H1 (cell line): ENCODE results near the gene LPP. TPM values are rescaled to one million over a fixed set of nuclear protein-coding genes. Genes with fewer than 3 reads are reported as not detected.

ENCODE experiments used
- CTCF ChIA-PET: fragments of 300-600 bp; sonication (Branson Sonifier 250); formaldehyde crosslinking; loops from one replicate; lab custom pipeline; 2021; ENCODE audit not compliant: partially characterized antibody; lab: Charles Lee
- POLR2A ChIA-PET: fragments of 300-600 bp; sonication (Branson Sonifier 250); formaldehyde crosslinking; loops from one replicate; lab custom pipeline; 2021; ENCODE audit warnings: inconsistent platforms; ENCODE audit not compliant: partially characterized antibody; lab: Charles Lee
- DNase-seq, 2 experiments: peaks; one replicate each; pipeline versions ENCODE4 v3.0.0 to v3.0.0-alpha.2; 2010 to 2022; ENCODE audit warnings: low spot score in 2 of 2, low read depth in 1 of 2, mixed read lengths in 1 of 2
- FAIRE-seq: peaks from 2 replicates; lab custom pipeline; 2011; peaks lifted over from hg19 to GRCh38; lab: Jason Lieb, UNC
- H2AFZ ChIP-seq: 2 replicates; pipeline ENCODE4 v1.8.1; 2012; ENCODE audit warnings: low read length, inconsistent platforms
- H2AK5ac ChIP-seq: 2 replicates; pipeline ENCODE4 v1.6.1; 2013; ENCODE audit warnings: low read depth, low read length
- H2BK120ac ChIP-seq: replicated peaks from 2 replicates; pipeline ENCODE3; 2013; ENCODE audit warnings: low read depth, low read length, inconsistent platforms
- H2BK12ac ChIP-seq: 2 replicates; pipeline ENCODE4 v1.6.1; 2013; ENCODE audit warnings: low read depth, low read length
- H2BK15ac ChIP-seq: 2 replicates; pipeline ENCODE4 v1.6.1; 2013; ENCODE audit warnings: low read length
- H2BK20ac ChIP-seq: 2 replicates; pipeline ENCODE4 v1.6.1; 2013; ENCODE audit warnings: low read length
- H2BK5ac ChIP-seq: 2 replicates; pipeline ENCODE4 v1.6.1; 2013; ENCODE audit warnings: low read depth, low read length
- H3K14ac ChIP-seq: 2 replicates; pipeline ENCODE4 v1.6.1; 2013; ENCODE audit warnings: inconsistent platforms; ENCODE audit not compliant: insufficient read length
- H3K18ac ChIP-seq: 2 replicates; pipeline ENCODE4 v1.6.1; 2013; ENCODE audit warnings: low read length; ENCODE audit errors: extremely low read depth
- H3K23ac ChIP-seq: 2 replicates; pipeline ENCODE4 v1.6.1; 2013; ENCODE audit warnings: inconsistent platforms; ENCODE audit not compliant: insufficient read length
- H3K23me2 ChIP-seq: 2 replicates; pipeline ENCODE4 v1.6.1; 2013; ENCODE audit warnings: low read depth, low read length
- H3K27ac ChIP-seq: 2 replicates; pipeline ENCODE4 v1.6.1; 2011; ENCODE audit warnings: low read depth, low read length, inconsistent platforms
- H3K27me3 ChIP-seq, 4 experiments: replicated peaks in 1 of 4; 1 replicate in 1 of 4; 2 replicates in 3 of 4; pipeline versions ENCODE4 v1.6.1 to v1.8.1; 2011 to 2013; ENCODE audit warnings: low read length in 3 of 4, mild to moderate bottlenecking in 3 of 4, inconsistent platforms in 2 of 4, mixed read lengths in 2 of 4, moderate library complexity in 1 of 4; ENCODE audit not compliant: control insufficient read depth in 3 of 4, insufficient read depth in 3 of 4; ENCODE audit errors: extremely low read depth in 1 of 4
- H3K36me3 ChIP-seq, 4 experiments: 2 replicates each; pipeline versions ENCODE4 v1.6.1 to v1.8.1; 2011 to 2013; ENCODE audit warnings: mild to moderate bottlenecking in 4 of 4, low read length in 3 of 4, moderate library complexity in 2 of 4, control low read depth in 1 of 4, inconsistent platforms in 1 of 4; ENCODE audit not compliant: insufficient read depth in 4 of 4, control insufficient read depth in 2 of 4
- H3K4ac ChIP-seq: replicated peaks from 2 replicates; pipeline ENCODE3; 2013; ENCODE audit warnings: low read length, low read depth, mixed read lengths, inconsistent platforms; ENCODE audit not compliant: insufficient read length
- H3K4me1 ChIP-seq, 4 experiments: replicated peaks in 1 of 4; 1 replicate in 1 of 4; 2 replicates in 3 of 4; pipeline versions ENCODE4 v1.6.1 to v1.8.1; 2011 to 2013; ENCODE audit warnings: low read length in 3 of 4, inconsistent platforms in 2 of 4, mixed read lengths in 1 of 4; ENCODE audit not compliant: insufficient read depth in 4 of 4, control insufficient read depth in 3 of 4
- H3K4me2 ChIP-seq, 2 experiments: 2 replicates each; pipeline versions ENCODE4 v1.6.1 to v1.8.1; 2011 to 2013; ENCODE audit warnings: low read depth in 2 of 2, low read length in 2 of 2, control low read depth in 1 of 2, inconsistent platforms in 1 of 2, mild to moderate bottlenecking in 1 of 2; ENCODE audit not compliant: insufficient read depth in 1 of 2
- H3K4me3 ChIP-seq, 4 experiments: fragments of 200-600, 300-600 bp in 1 of 4; sonication (generic), shearing (Covaris generic), sonication (Bioruptor Twin) in 1 of 4; 2 replicates each; pipeline versions ENCODE4 v1.5.1 to v1.8.1; 2011 to 2016; ENCODE audit warnings: low read length in 4 of 4, low read depth in 3 of 4, control low read depth in 2 of 4, inconsistent platforms in 2 of 4, mild to moderate bottlenecking in 2 of 4, mixed read lengths in 1 of 4, moderate library complexity in 1 of 4; ENCODE audit not compliant: insufficient read depth in 2 of 4; ENCODE audit errors: extremely low read depth in 1 of 4
- H3K56ac ChIP-seq: replicated peaks from 2 replicates; pipeline ENCODE3; 2013; ENCODE audit warnings: low read depth, mild to moderate bottlenecking, mixed read lengths, low read length, inconsistent platforms; ENCODE audit not compliant: insufficient read length
- H3K79me1 ChIP-seq: 2 replicates; pipeline ENCODE4 v1.6.1; 2013; ENCODE audit warnings: low read depth, low read length, control low read depth
- H3K79me2 ChIP-seq, 2 experiments: 2 replicates each; pipeline versions ENCODE4 v1.6.1 to v1.8.1; 2012 to 2013; ENCODE audit warnings: low read length in 2 of 2, mild to moderate bottlenecking in 2 of 2, inconsistent platforms in 1 of 2; ENCODE audit not compliant: insufficient read depth in 2 of 2, control insufficient read depth in 1 of 2
- H3K9ac ChIP-seq, 4 experiments: replicated peaks in 1 of 4; 1 replicate in 1 of 4; 2 replicates in 3 of 4; pipeline versions ENCODE4 v1.6.1 to v1.8.1; 2011 to 2013; ENCODE audit warnings: low read depth in 3 of 4, low read length in 3 of 4, control low read depth in 2 of 4, mild to moderate bottlenecking in 2 of 4, moderate library complexity in 2 of 4, inconsistent platforms in 1 of 4; ENCODE audit errors: extremely low read depth in 1 of 4
- H3K9me3 ChIP-seq, 2 experiments: 2 replicates each; pipeline versions ENCODE4 v1.6.1 to v1.8.1; 2012 to 2013; ENCODE audit warnings: mild to moderate bottlenecking in 2 of 2, moderate library complexity in 2 of 2, control low read depth in 1 of 2, inconsistent platforms in 1 of 2, low read depth in 1 of 2, low read length in 1 of 2, mixed read lengths in 1 of 2; ENCODE audit not compliant: insufficient read depth in 2 of 2
- H4K20me1 ChIP-seq, 2 experiments: replicated peaks in 1 of 2; 2 replicates each; pipeline versions ENCODE3 to v1.8.1; 2011 to 2013; ENCODE audit warnings: inconsistent platforms in 2 of 2, low read length in 2 of 2, mild to moderate bottlenecking in 1 of 2; ENCODE audit not compliant: insufficient read depth in 2 of 2, control insufficient read depth in 1 of 2
- H4K5ac ChIP-seq: 2 replicates; pipeline ENCODE4 v1.6.1; 2013; ENCODE audit warnings: low read length, low read depth, mixed read lengths, inconsistent platforms; ENCODE audit not compliant: insufficient read length
- H4K8ac ChIP-seq: 2 replicates; pipeline ENCODE4 v1.8.0; 2013; ENCODE audit warnings: mild to moderate bottlenecking, moderate library complexity, low read length, inconsistent platforms; ENCODE audit not compliant: insufficient read depth; ENCODE audit errors: extremely low read depth
- H4K91ac ChIP-seq: replicated peaks from 2 replicates; pipeline ENCODE3; 2013; ENCODE audit warnings: low read length, mixed read lengths, inconsistent platforms; ENCODE audit not compliant: insufficient read length
- KDM4A ChIP-seq: IDR thresholded peaks from one replicate; pipeline ENCODE4 v1.7.1; 2012; ENCODE audit warnings: low read depth, mild to moderate bottlenecking, moderate library complexity, low read length, inconsistent platforms; ENCODE audit not compliant: severe bottlenecking
- RBBP5 ChIP-seq: IDR thresholded peaks from 2 replicates; pipeline ENCODE4 v1.7.1; 2012; ENCODE audit warnings: low read depth, mild to moderate bottlenecking, inconsistent platforms, low read length, moderate library complexity, borderline replicate concordance
- RFX5 ChIP-seq: IDR thresholded peaks from 2 replicates; pipeline ENCODE4 v1.6.1; 2011; ENCODE audit warnings: low read depth, low read length, improper control_type of control experiment, borderline replicate concordance
- RXRA ChIP-seq: IDR thresholded peaks from 2 replicates; pipeline ENCODE4 v1.6.1; 2011; ENCODE audit warnings: low read depth, mild to moderate bottlenecking, low read length, moderate library complexity; ENCODE audit not compliant: insufficient read depth
- SRF ChIP-seq: IDR thresholded peaks from 2 replicates; pipeline ENCODE4 v1.6.1; 2011; ENCODE audit warnings: mild to moderate bottlenecking, low read depth, low read length, moderate library complexity
- WGBS, 2 experiments: shearing (Covaris generic) in 1 of 2; methylation state at CpG; one replicate each; pipeline versions ENCODE4 v1.1.6 to v1.1.7; 2013 to 2015; ENCODE audit warnings: low lambda C conversion rate in 2 of 2, mixed read lengths in 2 of 2, inconsistent platforms in 1 of 2, low coverage in 1 of 2, missing lambda C conversion rate in 1 of 2; ENCODE audit not compliant: insufficient replicate concordance in 2 of 2, insufficient coverage in 1 of 2, insufficient read length in 1 of 2; ENCODE audit errors: extremely low coverage in 1 of 2, missing lambda C conversion rate in 1 of 2; 5-methylcytosine and 5-hydroxymethylcytosine counted together
- polyA plus RNA-seq, 7 experiments: library from polyadenylated mRNA; depleted of rRNA in 3 of 7; stranded (reverse) in 5 of 7; unstranded in 2 of 7; fragments of >200 nt in 5 of 7; fragments of 200-250 nt in 2 of 7; gene quantifications; 1 replicate in 5 of 7; 2 replicates in 1 of 7; 4 replicates in 1 of 7; pipeline versions ENCODE4 v1.2.1 to v1.2.3, GENCODE V29; 2011 to 2013; ENCODE audit warnings: missing spikeins in 2 of 7, mixed read lengths in 2 of 7
- total RNA-seq: library from RNA; stranded (reverse); fragmentation: NEBNext Ultra II Directional; extraction: Animal tissue kit (Norgen Biotek cat#: 25700); gene quantifications from 2 replicates; pipeline ENCODE4 v1.2.1, GENCODE V29; 2021

Gene LPP
- total and polyA plus RNA-seq, 2 of the 8 experiments (the other 6 are each of a cell fraction or from before 2014, with no cell fraction given) = 10.0 to 53.3 TPM

DNA sequence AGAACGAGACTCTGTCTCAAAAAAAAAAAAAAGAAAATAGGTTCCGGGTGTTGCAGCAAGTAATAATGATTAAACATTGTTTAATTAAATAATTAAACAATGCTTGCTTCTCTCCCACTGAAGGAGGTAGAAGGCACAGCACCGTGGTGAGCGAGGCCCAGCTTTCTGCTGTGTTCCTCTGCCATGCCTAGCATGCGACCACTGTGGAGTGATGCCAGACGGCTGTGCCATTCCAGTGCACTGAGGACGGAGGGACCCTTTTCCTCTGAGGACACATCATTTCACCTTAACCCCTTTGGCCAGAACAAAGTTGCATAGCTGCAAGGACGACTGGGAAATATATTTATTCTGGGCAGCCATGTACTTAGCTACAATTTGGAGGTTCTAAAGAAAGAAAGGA lies 695.0 kb downstream of the LPP start:
- 79% methylated on average over 8 of the region's 8 CpGs; no CpG with 5 or more reads in 1 of the 2 experiments for WGBS, 2 experiments
- Histone ChIP-seq H4K8ac (no peak overlapping the region), H3K18ac (no peak overlapping the region), H3K23ac (no peak overlapping the region), H2AFZ (no peak overlapping the region), H3K36me3 (no peaks in the 10 kb centered on the region), H3K4me1 (no peaks in the 10 kb centered on the region), H3K9me3 (no peaks in the 10 kb centered on the region), H2BK12ac (no peak overlapping the region), H4K5ac (no peak overlapping the region), H4K20me1 (no peaks in the 10 kb centered on the region), H3K14ac (no peak overlapping the region), H2AK5ac (no peak overlapping the region), H2BK5ac (no peak overlapping the region), H3K56ac (no peak overlapping the region), H3K4me2 (no peak overlapping the region), H3K4ac (no peak overlapping the region), H3K4me3 (no peak overlapping the region), H2BK120ac (no peak overlapping the region), H3K27me3 (peaks cover 0 to 1% (median 0%) of the 10 kb centered on the region in 4 experiments; a peak in 1 of 7 replicates), H3K79me2 (no peaks in the 10 kb centered on the region), H2BK20ac (no peak overlapping the region), H3K23me2 (no peaks in the 10 kb centered on the region), H3K9ac (no peak overlapping the region), H3K27ac (no peak overlapping the region), H4K91ac (no peak overlapping the region), H2BK15ac (no peak overlapping the region), H3K79me1 (no peaks in the 10 kb centered on the region)
- CTCF ChIA-PET = interaction anchor here (1.1 to 2.6 kb wide), 2 partner anchors 14 to 16 kb away, joined by 4 to 8 read pairs; no protein-coding TSS in a partner anchor
- POLR2A ChIA-PET = no interaction called here
- DNase-seq (no peak), FAIRE-seq (no peak)
- no peak for TF ChIP-seq RFX5
- no peak for TF ChIP-seq RXRA
- TF ChIP-seq KDM4A = no peak
- TF ChIP-seq SRF = no peak
- no peak for TF ChIP-seq RBBP5
